Thyroid gland (tissue), 4 donors: ENCODE measurements around the gene RRP12. TPM values are rescaled to one million over a fixed set of nuclear protein-coding genes. Genes with fewer than 3 reads are reported as not detected.

ENCODE experiments used
- DNase-seq, 2 donors: peaks; one replicate each; pipeline ENCODE4 v3.0.0-alpha.2; 2019
- H3K27ac ChIP-seq, 3 donors: fragments of 200-600 bp; sonication (generic); 1 replicate in 2 of 3; 2 replicates in 1 of 3; pipeline ENCODE4 v1.5.1; 2016 to 2019; ENCODE audit warnings: mild to moderate bottlenecking in 1 of 3, moderate library complexity in 1 of 3
- H3K27me3 ChIP-seq: fragments of 200-600 bp; sonication (generic); one replicate; pipeline ENCODE4 v1.5.1; 2019
- H3K36me3 ChIP-seq, 2 donors: fragments of 200-600 bp; sonication (generic); one replicate each; pipeline ENCODE4 v1.5.1; 2016 to 2019
- H3K4me1 ChIP-seq, 2 donors: fragments of 200-600 bp; sonication (generic); one replicate each; pipeline ENCODE4 v1.5.1; 2017 to 2019
- H3K4me3 ChIP-seq, 3 donors: fragments of 200-600 bp; sonication (generic); replicated peaks in 1 of 3; 1 replicate in 2 of 3; 2 replicates in 1 of 3; pipeline ENCODE4 v1.5.1; 2016; ENCODE audit warnings: mild to moderate bottlenecking in 1 of 3
- H3K9me3 ChIP-seq: fragments of 200-600 bp; sonication (generic); one replicate; pipeline ENCODE4 v1.5.1; 2017
- POLR2A ChIP-seq, 2 donors: fragments of 450-650 bp; IDR thresholded peaks; one replicate each; pipeline ENCODE4 v1.6.1; 2017; ENCODE audit warnings: antibody characterized with exemption in 2 of 2, mild to moderate bottlenecking in 2 of 2, moderate library complexity in 1 of 2
- WGBS, 2 donors: methylation state at CpG; one replicate each; pipeline ENCODE4 v1.1.5; 2017; 5-methylcytosine and 5-hydroxymethylcytosine counted together
- intact Hi-C: fragments of 100-400 bp; cut with DNase I; formaldehyde crosslinking; loops from one replicate; pipeline ENCODE4 v1.15.1; 2023
- total RNA-seq, 4 donors: library from RNA; depleted of rRNA; stranded (reverse); fragments of >200 nt; gene quantifications; one replicate each; pipeline ENCODE4 v1.2.3, GENCODE V29; 2016
- TF ChIP-seq, protein P1 (sequence below), 6 experiments: fragments of 200-600 bp in 3 of 6; fragments of 450-650 bp in 3 of 6; sonication (generic) in 3 of 6; IDR thresholded peaks; one replicate each; pipeline ENCODE4 v1.5.1; 2016 to 2019; ENCODE audit warnings: antibody characterized with exemption in 6 of 6, mild to moderate bottlenecking in 2 of 6, inconsistent platforms in 1 of 6, moderate library complexity in 1 of 6

The RRP12 gene, protein sequence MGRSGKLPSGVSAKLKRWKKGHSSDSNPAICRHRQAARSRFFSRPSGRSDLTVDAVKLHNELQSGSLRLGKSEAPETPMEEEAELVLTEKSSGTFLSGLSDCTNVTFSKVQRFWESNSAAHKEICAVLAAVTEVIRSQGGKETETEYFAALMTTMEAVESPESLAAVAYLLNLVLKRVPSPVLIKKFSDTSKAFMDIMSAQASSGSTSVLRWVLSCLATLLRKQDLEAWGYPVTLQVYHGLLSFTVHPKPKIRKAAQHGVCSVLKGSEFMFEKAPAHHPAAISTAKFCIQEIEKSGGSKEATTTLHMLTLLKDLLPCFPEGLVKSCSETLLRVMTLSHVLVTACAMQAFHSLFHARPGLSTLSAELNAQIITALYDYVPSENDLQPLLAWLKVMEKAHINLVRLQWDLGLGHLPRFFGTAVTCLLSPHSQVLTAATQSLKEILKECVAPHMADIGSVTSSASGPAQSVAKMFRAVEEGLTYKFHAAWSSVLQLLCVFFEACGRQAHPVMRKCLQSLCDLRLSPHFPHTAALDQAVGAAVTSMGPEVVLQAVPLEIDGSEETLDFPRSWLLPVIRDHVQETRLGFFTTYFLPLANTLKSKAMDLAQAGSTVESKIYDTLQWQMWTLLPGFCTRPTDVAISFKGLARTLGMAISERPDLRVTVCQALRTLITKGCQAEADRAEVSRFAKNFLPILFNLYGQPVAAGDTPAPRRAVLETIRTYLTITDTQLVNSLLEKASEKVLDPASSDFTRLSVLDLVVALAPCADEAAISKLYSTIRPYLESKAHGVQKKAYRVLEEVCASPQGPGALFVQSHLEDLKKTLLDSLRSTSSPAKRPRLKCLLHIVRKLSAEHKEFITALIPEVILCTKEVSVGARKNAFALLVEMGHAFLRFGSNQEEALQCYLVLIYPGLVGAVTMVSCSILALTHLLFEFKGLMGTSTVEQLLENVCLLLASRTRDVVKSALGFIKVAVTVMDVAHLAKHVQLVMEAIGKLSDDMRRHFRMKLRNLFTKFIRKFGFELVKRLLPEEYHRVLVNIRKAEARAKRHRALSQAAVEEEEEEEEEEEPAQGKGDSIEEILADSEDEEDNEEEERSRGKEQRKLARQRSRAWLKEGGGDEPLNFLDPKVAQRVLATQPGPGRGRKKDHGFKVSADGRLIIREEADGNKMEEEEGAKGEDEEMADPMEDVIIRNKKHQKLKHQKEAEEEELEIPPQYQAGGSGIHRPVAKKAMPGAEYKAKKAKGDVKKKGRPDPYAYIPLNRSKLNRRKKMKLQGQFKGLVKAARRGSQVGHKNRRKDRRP (N-terminal part only)
- 10 to 100 TPM in 3 of 4 donors, 1 to 10 TPM in 1; 8.3 to 27.4 (median 15.0) TPM for total RNA-seq

DNA sequence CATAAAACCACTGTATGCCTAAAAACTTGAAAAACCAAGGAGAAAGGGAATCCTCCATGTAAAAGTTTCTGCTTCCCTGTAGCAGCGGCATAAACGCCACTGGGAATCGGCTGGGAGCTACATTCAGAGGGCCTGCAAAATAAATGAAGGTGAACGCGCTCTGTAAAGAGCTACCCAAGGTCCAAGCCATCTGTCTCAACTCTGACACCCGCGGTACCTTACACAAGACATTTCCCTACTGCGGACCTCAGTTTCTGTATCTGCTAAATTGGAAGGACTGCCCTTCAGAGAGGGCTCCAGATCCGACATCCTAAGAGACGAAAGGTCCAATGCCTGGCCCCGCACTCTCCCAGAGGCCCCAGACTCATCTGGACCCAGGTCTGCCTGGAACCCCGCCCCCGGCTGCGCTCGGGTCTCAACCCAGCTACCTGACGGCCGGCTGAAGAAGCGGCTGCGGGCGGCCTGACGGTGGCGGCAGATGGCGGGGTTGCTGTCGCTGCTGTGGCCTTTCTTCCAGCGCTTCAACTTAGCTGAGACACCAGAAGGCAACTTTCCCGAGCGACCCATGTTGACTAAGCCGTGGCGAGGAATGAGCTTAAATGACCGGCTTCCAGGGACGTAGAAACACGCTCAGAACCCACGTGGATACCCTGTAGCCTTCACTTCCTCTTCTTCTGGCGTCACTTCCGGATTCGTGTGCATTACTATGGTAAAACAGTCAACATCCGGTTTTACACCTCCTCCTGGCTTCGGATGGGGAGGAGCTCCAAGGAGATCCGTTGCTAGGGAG is at the start of gene RRP12:
TSS of gene RRP12 (minus strand) at position 676 of the 790 bp plus-strand sequence. CDS start at position 567, 109 bp downstream.
- H3K9me3 ChIP-seq: no peaks in the 10 kb centered on the region
- intact Hi-C loops: no loop called here
- peak within 1 kb of the TSS; percentile 27 to 60 (median 59) for H3K4me3 ChIP-seq
- TF ChIP-seq, protein P1, sequence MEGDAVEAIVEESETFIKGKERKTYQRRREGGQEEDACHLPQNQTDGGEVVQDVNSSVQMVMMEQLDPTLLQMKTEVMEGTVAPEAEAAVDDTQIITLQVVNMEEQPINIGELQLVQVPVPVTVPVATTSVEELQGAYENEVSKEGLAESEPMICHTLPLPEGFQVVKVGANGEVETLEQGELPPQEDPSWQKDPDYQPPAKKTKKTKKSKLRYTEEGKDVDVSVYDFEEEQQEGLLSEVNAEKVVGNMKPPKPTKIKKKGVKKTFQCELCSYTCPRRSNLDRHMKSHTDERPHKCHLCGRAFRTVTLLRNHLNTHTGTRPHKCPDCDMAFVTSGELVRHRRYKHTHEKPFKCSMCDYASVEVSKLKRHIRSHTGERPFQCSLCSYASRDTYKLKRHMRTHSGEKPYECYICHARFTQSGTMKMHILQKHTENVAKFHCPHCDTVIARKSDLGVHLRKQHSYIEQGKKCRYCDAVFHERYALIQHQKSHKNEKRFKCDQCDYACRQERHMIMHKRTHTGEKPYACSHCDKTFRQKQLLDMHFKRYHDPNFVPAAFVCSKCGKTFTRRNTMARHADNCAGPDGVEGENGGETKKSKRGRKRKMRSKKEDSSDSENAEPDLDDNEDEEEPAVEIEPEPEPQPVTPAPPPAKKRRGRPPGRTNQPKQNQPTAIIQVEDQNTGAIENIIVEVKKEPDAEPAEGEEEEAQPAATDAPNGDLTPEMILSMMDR (IDR thresholded peaks at IDR 0.05): peak in 2 of 6 experiments; percentile 7 to 8
- peak in 1 of 2 donors; percentile 15 for TF ChIP-seq POLR2A (IDR thresholded peaks at IDR 0.05)
- H3K36me3 ChIP-seq: peaks cover 0 to 11% of the 10 kb centered on the region in 2 donors
- peak; percentile 84 for DNase-seq
- peaks cover 9 to 11% of the 10 kb centered on the region in 2 donors for H3K4me1 ChIP-seq
- no peaks in the 10 kb centered on the region for H3K27me3 ChIP-seq
- peak within 1 kb of the TSS in 1 of 3 donors; percentile 5 for H3K27ac ChIP-seq
- WGBS, 2 donors: 1% methylated on average over 23 to 28 of the region's 39 CpGs

DNA sequence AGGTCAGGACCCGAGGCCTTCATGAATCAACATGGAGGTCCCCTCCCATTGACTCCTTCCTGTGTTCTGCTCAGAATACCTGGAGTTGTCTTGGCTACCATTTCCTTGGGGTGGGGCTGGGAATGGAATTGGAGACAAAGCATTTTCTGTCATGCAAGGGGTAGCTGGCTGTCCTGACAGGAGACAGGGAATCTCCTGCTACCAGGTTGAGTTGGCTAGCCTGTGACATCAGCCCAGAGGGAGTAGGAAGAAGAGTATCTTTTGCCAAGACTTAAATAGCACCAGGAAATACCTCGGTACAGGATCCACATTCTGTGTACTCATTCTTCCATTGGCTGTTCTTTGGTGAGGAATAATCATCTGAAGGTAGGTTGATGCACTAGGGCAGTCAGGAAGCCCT is 49.7 kb upstream of the RRP12 start:
- TF ChIP-seq POLR2A (IDR thresholded peaks at IDR 0.05): no peak
- TF ChIP-seq, protein P1 (IDR thresholded peaks at IDR 0.05): no peak
- Histone ChIP-seq H3K9me3 (no peaks in the 10 kb centered on the region), H3K36me3 (peaks cover 0 to 5% of the 10 kb centered on the region in 2 donors), H3K27me3 (no peaks in the 10 kb centered on the region), H3K4me1 (peaks cover 0 to 32% of the 10 kb centered on the region in 2 donors), H3K27ac (no peak overlapping the region), H3K4me3 (no peak overlapping the region)
- intact Hi-C loops: no loop called here
- 70 to 72% methylated on average over 2 of the region's 2 CpGs for WGBS, 2 donors
- DNase-seq: no peak

DNA sequence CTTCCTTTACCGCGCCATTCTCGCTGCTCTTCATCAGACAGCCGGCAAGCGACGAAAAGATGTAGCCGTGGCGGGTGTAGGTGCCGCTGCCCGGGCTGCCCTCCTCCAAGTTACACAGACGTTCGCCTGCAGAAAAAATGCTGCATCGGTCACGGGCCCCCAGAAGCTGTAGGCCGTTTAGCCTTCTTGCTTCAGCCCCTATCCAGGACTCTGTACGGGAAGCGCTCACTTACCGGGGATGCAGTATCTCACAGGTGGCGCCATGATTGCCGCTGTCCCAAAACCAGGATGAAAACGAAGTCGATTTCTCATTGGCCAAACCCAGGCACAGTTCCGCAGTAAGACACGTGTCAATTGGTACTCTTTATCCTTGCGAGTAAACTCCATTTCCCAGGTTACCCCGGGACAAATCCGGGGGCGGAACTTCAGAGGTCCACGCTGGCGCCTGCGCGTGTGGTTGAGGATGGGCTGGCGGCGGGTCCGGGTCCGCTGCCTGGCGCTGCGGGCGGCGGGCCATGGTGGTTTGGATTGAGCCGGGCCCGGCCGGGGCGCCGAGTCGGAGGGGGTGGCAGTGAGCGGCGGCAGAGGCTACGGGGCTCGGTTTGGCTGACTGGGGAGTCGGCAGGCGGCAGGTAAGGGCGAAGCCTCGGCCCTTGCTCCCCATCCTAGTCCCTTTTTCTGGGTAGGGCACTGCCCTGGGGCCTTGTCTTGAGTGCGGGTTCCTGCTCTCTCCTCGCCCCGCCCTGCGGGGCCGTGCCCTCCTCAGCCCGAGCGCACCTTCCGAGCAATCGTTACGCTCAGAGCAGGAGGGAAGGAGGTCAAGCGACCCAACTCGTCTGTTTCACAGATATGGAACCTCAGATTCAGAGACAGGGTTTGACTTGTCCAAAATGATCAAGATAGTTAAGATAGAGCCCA is 44.8 kb upstream of the RRP12 start, which contains the start of the genes EXOSC1 and ZDHHC16:
TSS of gene EXOSC1 (minus strand) at position 285 of the 918 bp plus-strand sequence. CDS start at position 264, 21 bp downstream.
TSS of gene ZDHHC16 (plus strand) at position 454 of the 918 bp plus-strand sequence. CDS start 5,501 bp downstream, outside the sequence.
- no peaks in the 10 kb centered on the region for H3K27me3 ChIP-seq
- peak within 1 kb of the TSS; percentile 61 to 97 (median 81) for H3K4me3 ChIP-seq
- H3K36me3 ChIP-seq: peaks cover under 1 to 6% of the 10 kb centered on the region in 2 donors
- TF ChIP-seq, protein P1 (IDR thresholded peaks at IDR 0.05): peak in 1 of 6 experiments; percentile 20
- peak in 1 of 2 donors; percentile 76 for TF ChIP-seq POLR2A (IDR thresholded peaks at IDR 0.05)
- peaks cover 6 to 26% of the 10 kb centered on the region in 2 donors for H3K4me1 ChIP-seq
- 0 to 1% methylated on average over 34 to 37 of the region's 66 CpGs for WGBS, 2 donors
- H3K27ac ChIP-seq: peak within 1 kb of the TSS in 2 of 3 donors; percentile 41 to 49
- intact Hi-C loops: no loop called here
- DNase-seq: peak; percentile 92 to 95
- H3K9me3 ChIP-seq: no peaks in the 10 kb centered on the region
